ENCODE data around the gene AKAP8.

DNA sequence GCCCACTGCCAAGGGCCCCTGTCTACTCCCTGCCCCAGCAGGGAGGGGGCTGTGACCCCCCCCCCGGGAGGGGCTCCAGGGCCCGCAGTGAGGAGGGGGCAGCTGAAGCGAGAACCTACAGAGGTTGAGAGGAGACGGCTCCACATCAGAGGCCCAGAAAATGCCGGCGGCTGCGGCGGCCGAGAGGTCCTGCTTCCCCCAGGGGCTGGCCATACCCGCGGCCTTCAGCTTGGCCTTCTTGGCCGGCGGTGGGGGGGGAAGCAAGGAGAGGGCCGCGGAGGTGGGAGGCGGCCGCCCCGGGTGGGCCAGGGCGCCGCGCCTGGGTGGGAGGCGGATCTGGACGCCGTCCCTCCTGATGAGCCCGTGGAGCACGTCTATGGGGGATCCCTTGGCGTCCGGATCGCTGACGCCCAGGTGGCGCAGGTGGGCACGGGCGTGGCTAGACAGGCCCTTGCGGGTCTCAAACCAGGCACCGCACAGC is 48.4 kb upstream of the AKAP8 start:
- TF ChIP-seq PML (IDR thresholded peaks at IDR 0.05; ENCODE audit: low read length) (no peak), ZBTB7A (IDR thresholded peaks at IDR 0.05; ENCODE audit: borderline replicate concordance, control insufficient read depth, low read depth, low read length) (no peak), ZSCAN29 (IDR thresholded peaks at IDR 0.05) (no peak), FOXP1 (CRISPR knock-in tag; IDR thresholded peaks at IDR 0.05) (no peak), SRSF1 (IDR thresholded peaks at IDR 0.05; ENCODE audit: low read depth, low read length) (no peak), TEAD1 (CRISPR knock-in tag; IDR thresholded peaks at IDR 0.05) (no peak), TEAD4 (IDR thresholded peaks at IDR 0.05; ENCODE audit: low read length) (no peak), TEAD4 (CRISPR knock-in tag; IDR thresholded peaks at IDR 0.05; ENCODE audit: borderline replicate concordance) (no peak)
- TF ChIP-seq, protein P1, sequence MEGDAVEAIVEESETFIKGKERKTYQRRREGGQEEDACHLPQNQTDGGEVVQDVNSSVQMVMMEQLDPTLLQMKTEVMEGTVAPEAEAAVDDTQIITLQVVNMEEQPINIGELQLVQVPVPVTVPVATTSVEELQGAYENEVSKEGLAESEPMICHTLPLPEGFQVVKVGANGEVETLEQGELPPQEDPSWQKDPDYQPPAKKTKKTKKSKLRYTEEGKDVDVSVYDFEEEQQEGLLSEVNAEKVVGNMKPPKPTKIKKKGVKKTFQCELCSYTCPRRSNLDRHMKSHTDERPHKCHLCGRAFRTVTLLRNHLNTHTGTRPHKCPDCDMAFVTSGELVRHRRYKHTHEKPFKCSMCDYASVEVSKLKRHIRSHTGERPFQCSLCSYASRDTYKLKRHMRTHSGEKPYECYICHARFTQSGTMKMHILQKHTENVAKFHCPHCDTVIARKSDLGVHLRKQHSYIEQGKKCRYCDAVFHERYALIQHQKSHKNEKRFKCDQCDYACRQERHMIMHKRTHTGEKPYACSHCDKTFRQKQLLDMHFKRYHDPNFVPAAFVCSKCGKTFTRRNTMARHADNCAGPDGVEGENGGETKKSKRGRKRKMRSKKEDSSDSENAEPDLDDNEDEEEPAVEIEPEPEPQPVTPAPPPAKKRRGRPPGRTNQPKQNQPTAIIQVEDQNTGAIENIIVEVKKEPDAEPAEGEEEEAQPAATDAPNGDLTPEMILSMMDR (IDR thresholded peaks at IDR 0.05 in 2 of 3, conservative IDR thresholded peaks at IDR 0.05 in 1 of 3; ENCODE audit: insufficient read depth in 2 of 3, low read depth in 1 of 3, low read length in 3 of 3): no peak
- TF ChIP-seq, protein P2, sequence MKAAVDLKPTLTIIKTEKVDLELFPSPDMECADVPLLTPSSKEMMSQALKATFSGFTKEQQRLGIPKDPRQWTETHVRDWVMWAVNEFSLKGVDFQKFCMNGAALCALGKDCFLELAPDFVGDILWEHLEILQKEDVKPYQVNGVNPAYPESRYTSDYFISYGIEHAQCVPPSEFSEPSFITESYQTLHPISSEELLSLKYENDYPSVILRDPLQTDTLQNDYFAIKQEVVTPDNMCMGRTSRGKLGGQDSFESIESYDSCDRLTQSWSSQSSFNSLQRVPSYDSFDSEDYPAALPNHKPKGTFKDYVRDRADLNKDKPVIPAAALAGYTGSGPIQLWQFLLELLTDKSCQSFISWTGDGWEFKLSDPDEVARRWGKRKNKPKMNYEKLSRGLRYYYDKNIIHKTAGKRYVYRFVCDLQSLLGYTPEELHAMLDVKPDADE (conservative IDR thresholded peaks at IDR 0.05; ENCODE audit: control insufficient read depth, low read depth, low read length): no peak
- TF ChIP-seq, protein P3, sequence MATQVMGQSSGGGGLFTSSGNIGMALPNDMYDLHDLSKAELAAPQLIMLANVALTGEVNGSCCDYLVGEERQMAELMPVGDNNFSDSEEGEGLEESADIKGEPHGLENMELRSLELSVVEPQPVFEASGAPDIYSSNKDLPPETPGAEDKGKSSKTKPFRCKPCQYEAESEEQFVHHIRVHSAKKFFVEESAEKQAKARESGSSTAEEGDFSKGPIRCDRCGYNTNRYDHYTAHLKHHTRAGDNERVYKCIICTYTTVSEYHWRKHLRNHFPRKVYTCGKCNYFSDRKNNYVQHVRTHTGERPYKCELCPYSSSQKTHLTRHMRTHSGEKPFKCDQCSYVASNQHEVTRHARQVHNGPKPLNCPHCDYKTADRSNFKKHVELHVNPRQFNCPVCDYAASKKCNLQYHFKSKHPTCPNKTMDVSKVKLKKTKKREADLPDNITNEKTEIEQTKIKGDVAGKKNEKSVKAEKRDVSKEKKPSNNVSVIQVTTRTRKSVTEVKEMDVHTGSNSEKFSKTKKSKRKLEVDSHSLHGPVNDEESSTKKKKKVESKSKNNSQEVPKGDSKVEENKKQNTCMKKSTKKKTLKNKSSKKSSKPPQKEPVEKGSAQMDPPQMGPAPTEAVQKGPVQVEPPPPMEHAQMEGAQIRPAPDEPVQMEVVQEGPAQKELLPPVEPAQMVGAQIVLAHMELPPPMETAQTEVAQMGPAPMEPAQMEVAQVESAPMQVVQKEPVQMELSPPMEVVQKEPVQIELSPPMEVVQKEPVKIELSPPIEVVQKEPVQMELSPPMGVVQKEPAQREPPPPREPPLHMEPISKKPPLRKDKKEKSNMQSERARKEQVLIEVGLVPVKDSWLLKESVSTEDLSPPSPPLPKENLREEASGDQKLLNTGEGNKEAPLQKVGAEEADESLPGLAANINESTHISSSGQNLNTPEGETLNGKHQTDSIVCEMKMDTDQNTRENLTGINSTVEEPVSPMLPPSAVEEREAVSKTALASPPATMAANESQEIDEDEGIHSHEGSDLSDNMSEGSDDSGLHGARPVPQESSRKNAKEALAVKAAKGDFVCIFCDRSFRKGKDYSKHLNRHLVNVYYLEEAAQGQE (IDR thresholded peaks at IDR 0.05; ENCODE audit: borderline replicate concordance): no peak
- TF ChIP-seq, protein P3 (CRISPR knock-in tag; IDR thresholded peaks at IDR 0.05; ENCODE audit: low read depth): no peak
- TF ChIP-seq, protein P4, sequence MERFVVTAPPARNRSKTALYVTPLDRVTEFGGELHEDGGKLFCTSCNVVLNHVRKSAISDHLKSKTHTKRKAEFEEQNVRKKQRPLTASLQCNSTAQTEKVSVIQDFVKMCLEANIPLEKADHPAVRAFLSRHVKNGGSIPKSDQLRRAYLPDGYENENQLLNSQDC (CRISPR knock-in tag; IDR thresholded peaks at IDR 0.05): no peak
